HG03571 (cell line): ENCODE measurements around the gene SLC4A11.

Experiments
- ATAC-seq: cut with Tn5 transposase; IDR thresholded peaks from one replicate; pipeline ENCODE4 v1.9.1; 2021; ENCODE audit not compliant: unreplicated experiment

The SLC4A11 gene

GRCh38 chr20:3177746-3178485 lies 61.1 kb downstream of the SLC4A11 start:
- no peak for ATAC-seq
